K562 (cell line): Measurements from ENCODE around the gene CFAP298. TPM values are rescaled to one million over a fixed set of nuclear protein-coding genes. Genes with fewer than 3 reads are reported as not detected.

Source experiments
- IFI16 ChIP-seq: fragments of 250-450 bp; sonication (Bioruptor Pico); IDR thresholded peaks from 2 replicates; pipeline ENCODE4 v2.1.2; 2022; ENCODE audit warnings: mild to moderate bottlenecking, inconsistent platforms
- KAT2B ChIP-seq: IDR thresholded peaks from one replicate; pipeline ENCODE4 v1.6.1; 2012; ENCODE audit warnings: low read depth, mild to moderate bottlenecking, control low read depth, inconsistent platforms, low read length, moderate library complexity
- KDM2B ChIP-seq: fragments of 250-450 bp; sonication (Bioruptor Pico); IDR thresholded peaks from 2 replicates; pipeline ENCODE4 v1.8.0; 2021; ENCODE audit warnings: mild to moderate bottlenecking, moderate library complexity
- MIER1 ChIP-seq: fragments of 450-650 bp; IDR thresholded peaks from 2 replicates; pipeline ENCODE4 v1.6.1; 2016; ENCODE audit warnings: antibody characterized with exemption, mild to moderate bottlenecking, low read depth
- NFIX ChIP-seq: fragments of 250-450 bp; sonication (Bioruptor Pico); IDR thresholded peaks from 2 replicates; pipeline ENCODE4 v1.4.0; 2020; ENCODE audit warnings: low read depth, mild to moderate bottlenecking, moderate library complexity
- PURB ChIP-seq: sonication (generic); formaldehyde crosslinking; IDR thresholded peaks from 2 replicates; pipeline ENCODE4 v1.9.0; 2021; ENCODE audit warnings: low read depth, mild to moderate bottlenecking, missing genetic modification reagents
- SRSF3 ChIP-seq: fragments of 200-400 bp; formaldehyde crosslinking; IDR thresholded peaks from 2 replicates; pipeline ENCODE4 v1.6.1; 2016; ENCODE audit warnings: mild to moderate bottlenecking, low read length, moderate library complexity; ENCODE audit not compliant: insufficient read depth
- STAT5A ChIP-seq: IDR thresholded peaks from 2 replicates; pipeline ENCODE4 v1.6.1; 2012; ENCODE audit warnings: low read length, inconsistent platforms, borderline replicate concordance
- ZFP1 ChIP-seq: fragments of 450-650 bp; formaldehyde crosslinking; IDR thresholded peaks from 2 replicates; pipeline ENCODE4 v1.4.0; 2020; ENCODE audit warnings: mild to moderate bottlenecking, mixed read lengths
- ZNF184 ChIP-seq: sonication (generic); formaldehyde crosslinking; IDR thresholded peaks from 2 replicates; pipeline ENCODE4 v1.5.0; 2020; ENCODE audit warnings: missing genetic modification reagents
- ZNF778 ChIP-seq: fragments of 450-650 bp; formaldehyde crosslinking; IDR thresholded peaks from 2 replicates; pipeline ENCODE4 v1.4.0; 2020; ENCODE audit warnings: mild to moderate bottlenecking, moderate library complexity
- polyA plus RNA-seq, 8 experiments: library from polyadenylated mRNA; depleted of rRNA in 4 of 8; stranded (reverse) in 5 of 8; unstranded in 3 of 8; fragments of >200 nt; fragmentation: Nextera tagmentation in 2 of 8; fragmentation: Illumina TruSeq in 1 of 8; extraction: Ambion mirVana in 2 of 8; extraction: Trizol in 1 of 8; gene quantifications; 2 replicates each; pipeline versions ENCODE4 v1.2.1 to v1.2.3, GENCODE V29; 2011 to 2014; ENCODE audit warnings: inconsistent platforms in 1 of 8, missing spikeins in 1 of 8
- total RNA-seq, 7 experiments: library from RNA; depleted of rRNA in 6 of 7; stranded (reverse); fragments of >200 nt in 6 of 7; fragmentation: Illumina TruSeq in 2 of 7; extraction: Trizol in 2 of 7; gene quantifications; 2 replicates each; pipeline versions ENCODE4 v1.2.1 to v1.2.3, GENCODE V29; 2011 to 2021; ENCODE audit warnings: low replicate concordance in 1 of 7
- TF ChIP-seq, protein P1 (sequence below): fragments of 250-450 bp; sonication (Bioruptor Pico); IDR thresholded peaks from 2 replicates; pipeline ENCODE4 v1.8.0; 2021; ENCODE audit warnings: borderline replicate concordance, mild to moderate bottlenecking, moderate library complexity; ENCODE audit not compliant: poor library complexity, severe bottlenecking
- TF ChIP-seq, protein P2 (sequence below): sonication (generic); formaldehyde crosslinking; IDR thresholded peaks from 2 replicates; pipeline ENCODE4 v1.8.0; 2022; ENCODE audit warnings: missing genetic modification reagents, mild to moderate bottlenecking, borderline replicate concordance
- TF ChIP-seq, protein P3 (sequence below): IDR thresholded peaks from 2 replicates; pipeline ENCODE4 v1.6.1; 2014; ENCODE audit warnings: antibody characterized with exemption
- TF ChIP-seq, protein P4 (sequence below): fragments of 250-450 bp; sonication (Bioruptor Pico); IDR thresholded peaks from 2 replicates; pipeline ENCODE4 v1.4.0; 2020; ENCODE audit warnings: mild to moderate bottlenecking, moderate library complexity, borderline replicate concordance

Gene CFAP298
- total and polyA plus RNA-seq, 9 of the 15 experiments (the other 6 are each of a cell fraction or from before 2014, with no cell fraction given), result 31.4 to 178 (median 89.7) TPM

GRCh38 chr21:32612075-32612998 lies at the start of gene CFAP298 (continued):
- TF ChIP-seq KAT2B, result peak; percentile 14
- TF ChIP-seq, protein P1, sequence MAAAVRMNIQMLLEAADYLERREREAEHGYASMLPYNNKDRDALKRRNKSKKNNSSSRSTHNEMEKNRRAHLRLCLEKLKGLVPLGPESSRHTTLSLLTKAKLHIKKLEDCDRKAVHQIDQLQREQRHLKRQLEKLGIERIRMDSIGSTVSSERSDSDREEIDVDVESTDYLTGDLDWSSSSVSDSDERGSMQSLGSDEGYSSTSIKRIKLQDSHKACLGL, result peak; percentile 41
- no peak for TF ChIP-seq ZNF184 (CRISPR knock-in tag)
- TF ChIP-seq SRSF3, result no peak
- 0 out of 2 replicates have a peak, but pooled peaks have one; percentile 29 for TF ChIP-seq STAT5A
- TF ChIP-seq, protein P2, sequence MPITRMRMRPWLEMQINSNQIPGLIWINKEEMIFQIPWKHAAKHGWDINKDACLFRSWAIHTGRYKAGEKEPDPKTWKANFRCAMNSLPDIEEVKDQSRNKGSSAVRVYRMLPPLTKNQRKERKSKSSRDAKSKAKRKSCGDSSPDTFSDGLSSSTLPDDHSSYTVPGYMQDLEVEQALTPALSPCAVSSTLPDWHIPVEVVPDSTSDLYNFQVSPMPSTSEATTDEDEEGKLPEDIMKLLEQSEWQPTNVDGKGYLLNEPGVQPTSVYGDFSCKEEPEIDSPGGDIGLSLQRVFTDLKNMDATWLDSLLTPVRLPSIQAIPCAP (CRISPR knock-in tag), result peak; percentile 52; the same call in 1 of the 2 replicates
- no peak for TF ChIP-seq PURB
- TF ChIP-seq, protein P3, sequence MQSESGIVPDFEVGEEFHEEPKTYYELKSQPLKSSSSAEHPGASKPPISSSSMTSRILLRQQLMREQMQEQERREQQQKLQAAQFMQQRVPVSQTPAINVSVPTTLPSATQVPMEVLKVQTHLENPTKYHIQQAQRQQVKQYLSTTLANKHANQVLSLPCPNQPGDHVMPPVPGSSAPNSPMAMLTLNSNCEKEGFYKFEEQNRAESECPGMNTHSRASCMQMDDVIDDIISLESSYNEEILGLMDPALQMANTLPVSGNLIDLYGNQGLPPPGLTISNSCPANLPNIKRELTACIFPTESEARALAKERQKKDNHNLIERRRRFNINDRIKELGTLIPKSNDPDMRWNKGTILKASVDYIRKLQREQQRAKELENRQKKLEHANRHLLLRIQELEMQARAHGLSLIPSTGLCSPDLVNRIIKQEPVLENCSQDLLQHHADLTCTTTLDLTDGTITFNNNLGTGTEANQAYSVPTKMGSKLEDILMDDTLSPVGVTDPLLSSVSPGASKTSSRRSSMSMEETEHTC, result no peak
- no peak for TF ChIP-seq ZNF778 (CRISPR knock-in tag)
- TF ChIP-seq MIER1, result 0 out of 2 replicates have a peak, but pooled peaks have one; percentile 9
- no peak for TF ChIP-seq NFIX (CRISPR knock-in tag)
- no peak for TF ChIP-seq ZFP1
- TF ChIP-seq, protein P4, sequence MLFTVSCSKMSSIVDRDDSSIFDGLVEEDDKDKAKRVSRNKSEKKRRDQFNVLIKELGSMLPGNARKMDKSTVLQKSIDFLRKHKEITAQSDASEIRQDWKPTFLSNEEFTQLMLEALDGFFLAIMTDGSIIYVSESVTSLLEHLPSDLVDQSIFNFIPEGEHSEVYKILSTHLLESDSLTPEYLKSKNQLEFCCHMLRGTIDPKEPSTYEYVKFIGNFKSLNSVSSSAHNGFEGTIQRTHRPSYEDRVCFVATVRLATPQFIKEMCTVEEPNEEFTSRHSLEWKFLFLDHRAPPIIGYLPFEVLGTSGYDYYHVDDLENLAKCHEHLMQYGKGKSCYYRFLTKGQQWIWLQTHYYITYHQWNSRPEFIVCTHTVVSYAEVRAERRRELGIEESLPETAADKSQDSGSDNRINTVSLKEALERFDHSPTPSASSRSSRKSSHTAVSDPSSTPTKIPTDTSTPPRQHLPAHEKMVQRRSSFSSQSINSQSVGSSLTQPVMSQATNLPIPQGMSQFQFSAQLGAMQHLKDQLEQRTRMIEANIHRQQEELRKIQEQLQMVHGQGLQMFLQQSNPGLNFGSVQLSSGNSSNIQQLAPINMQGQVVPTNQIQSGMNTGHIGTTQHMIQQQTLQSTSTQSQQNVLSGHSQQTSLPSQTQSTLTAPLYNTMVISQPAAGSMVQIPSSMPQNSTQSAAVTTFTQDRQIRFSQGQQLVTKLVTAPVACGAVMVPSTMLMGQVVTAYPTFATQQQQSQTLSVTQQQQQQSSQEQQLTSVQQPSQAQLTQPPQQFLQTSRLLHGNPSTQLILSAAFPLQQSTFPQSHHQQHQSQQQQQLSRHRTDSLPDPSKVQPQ, result no peak
- TF ChIP-seq IFI16 (CRISPR knock-in tag), result no peak
- TF ChIP-seq KDM2B, result peak; percentile 53; the same call in 1 of the 2 replicates
